DMS79 (cell line): ENCODE results near the gene ALG2.

Source experiments
- DNase-seq: peaks from one replicate; lab custom pipeline; 2025; lab: John Stamatoyannopoulos, UW

The ALG2 gene

DNA sequence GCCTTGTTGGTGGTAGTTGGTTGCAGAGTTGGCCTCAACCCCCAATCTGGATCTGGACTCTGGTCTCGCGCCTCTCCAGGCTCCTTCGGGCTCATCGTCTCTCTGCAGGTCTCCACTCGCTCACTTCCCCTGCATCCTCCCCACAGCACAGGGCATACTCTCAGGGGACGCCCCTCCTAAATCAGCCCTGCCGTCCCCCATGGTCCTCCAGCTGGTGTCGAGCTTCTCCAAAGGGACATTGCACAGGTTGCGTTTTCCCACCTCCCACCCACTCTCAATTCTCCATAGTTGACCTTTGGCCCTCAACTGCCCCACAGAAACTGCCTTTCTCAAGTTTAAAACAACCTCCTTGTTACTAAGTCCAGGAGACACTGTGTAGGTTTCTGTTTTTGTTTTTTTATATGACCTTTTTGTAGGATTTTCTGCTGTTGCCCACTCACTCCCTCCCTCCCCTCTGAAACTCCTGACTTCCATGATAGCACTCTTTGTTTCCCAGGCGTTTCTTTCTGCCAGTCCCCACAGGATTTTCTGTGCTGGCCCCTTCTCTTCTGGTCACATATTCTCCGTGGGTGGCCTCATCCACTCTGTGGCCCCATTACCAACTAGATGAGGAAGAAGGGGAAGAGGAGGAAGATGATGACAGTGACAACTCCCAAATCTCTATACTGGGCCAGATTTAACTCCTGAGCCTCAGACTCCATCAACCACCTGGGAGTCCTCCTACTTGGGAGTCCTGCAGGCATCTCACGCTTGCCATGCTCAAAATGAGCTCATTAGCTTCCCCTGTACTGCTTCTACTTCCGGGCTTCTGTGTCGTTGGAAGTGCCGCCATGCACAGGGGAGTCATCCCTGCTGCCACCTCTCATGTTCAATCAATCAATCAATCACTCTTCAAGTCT is 50.3 kb downstream of the ALG2 start:
- DNase-seq = no peak

DNA sequence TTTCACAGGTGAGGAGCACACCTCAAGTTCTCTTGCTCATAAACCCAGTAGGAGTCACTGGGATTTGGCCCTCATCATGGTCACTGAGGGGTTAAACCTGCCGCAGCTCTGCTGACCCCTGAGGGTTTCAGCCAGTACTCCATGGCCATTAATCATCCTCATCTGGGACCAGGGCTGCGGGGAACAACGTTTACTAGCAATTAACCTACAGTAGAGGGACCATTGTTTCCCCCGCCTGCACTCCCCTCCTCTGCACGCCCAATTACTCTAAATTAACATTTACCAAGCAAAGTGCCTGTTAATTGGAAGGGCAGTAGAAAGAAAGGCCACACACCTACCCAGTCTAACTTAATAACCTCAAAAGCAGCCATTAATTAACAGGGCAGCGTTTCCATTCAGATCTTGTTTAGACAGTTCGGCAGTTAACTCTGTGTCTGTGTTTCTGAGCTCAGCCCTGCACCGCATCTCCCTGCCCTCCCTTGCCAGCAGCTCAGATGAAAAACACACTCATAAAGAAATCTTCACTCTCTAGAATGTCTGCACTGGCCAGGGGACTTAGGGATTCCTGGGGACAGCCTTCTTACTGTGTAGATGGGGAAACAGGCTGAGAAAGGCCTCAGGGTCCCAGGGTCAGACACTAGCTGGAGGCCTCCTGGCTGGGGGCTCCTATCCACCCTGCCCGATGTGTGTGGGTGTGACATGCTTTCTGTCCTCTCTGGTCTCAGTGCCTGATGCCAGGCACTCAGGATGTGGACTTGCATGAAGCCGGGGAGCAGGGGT is 51.6 kb downstream of the ALG2 start:
- DNase-seq = no peak

DNA sequence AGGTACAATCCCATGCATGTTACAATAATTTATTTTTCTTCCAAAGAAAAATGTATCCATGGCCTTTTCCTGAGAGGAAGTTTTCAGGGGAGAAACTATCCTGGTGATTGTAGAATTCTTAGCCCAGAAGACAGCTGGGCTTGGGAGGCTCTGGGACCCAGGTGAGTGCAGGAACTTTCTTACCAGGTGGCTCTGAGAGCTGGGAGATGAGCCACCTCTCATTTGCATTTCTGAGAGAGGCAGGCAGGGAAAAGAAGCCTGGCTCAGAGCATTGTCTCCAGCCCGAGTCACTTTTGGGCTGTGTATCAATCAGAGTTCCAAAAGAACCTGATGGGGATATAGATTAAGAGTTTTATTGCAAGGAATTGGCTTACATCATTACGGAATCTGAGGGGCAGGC is 52.7 kb downstream of the ALG2 start:
- no peak for DNase-seq

DNA sequence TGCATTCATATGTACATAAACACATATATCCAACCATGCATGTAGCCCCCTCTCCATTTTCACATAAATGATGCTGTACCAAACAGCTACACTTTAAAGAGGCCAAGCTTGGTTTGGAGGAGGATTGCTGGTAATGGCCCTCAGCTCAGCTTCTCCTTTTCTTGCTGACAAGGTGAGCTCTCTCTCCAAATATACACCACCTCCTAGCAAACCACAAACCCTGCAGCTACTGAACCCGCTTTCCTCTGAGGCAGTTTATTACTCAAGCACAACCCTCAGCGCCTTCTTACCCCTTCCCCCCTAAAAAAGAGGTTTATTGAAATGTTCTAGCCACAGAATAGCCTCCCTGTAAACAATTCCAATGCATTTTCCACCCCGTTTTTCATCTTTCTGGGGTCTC is 54.0 kb downstream of the ALG2 start:
- DNase-seq = no peak

DNA sequence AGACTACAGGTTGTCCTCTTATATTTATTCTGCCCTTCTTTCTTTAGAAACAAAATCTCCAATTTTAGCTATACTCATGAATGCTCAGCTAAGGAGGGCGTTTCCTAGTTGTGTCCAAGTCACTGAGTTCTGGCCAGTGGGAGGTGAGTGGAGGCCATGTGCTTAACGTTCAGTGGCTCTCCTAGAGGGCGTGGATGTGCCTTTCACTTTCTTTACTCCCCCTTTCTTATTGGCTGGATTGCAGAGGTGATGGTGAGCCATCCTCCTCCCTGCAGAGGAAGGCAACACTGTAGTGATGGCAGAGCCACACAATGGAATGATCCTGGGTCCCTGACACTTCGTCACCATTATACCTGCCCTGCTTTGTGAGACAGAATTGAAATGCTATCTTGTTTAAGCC is 54.6 kb downstream of the ALG2 start:
- no peak for DNase-seq
